Lower lobe of right lung (tissue), 2 donors: ENCODE data around the gene KDM5B. TPM values are rescaled to one million over a fixed set of nuclear protein-coding genes. Genes with fewer than 3 reads are reported as not detected.

Experiments
- ATAC-seq, 2 donors: fragments of 200-7000 bp; cut with Tn5 transposase; one replicate each; pipeline ENCODE4 v1.9.1; 2020 to 2022; ENCODE audit warnings: mild to moderate bottlenecking in 2 of 2, moderate library complexity in 2 of 2
- DNase-seq: peaks from one replicate; pipeline ENCODE4 v3.0.0-alpha.2; 2020
- H3K27ac ChIP-seq: fragments of 200-600 bp; one replicate; pipeline ENCODE4 v1.8.0; 2022
- H3K27me3 ChIP-seq: fragments of 200-600 bp; one replicate; pipeline ENCODE4 v1.8.0; 2022; ENCODE audit warnings: low read depth
- H3K36me3 ChIP-seq: fragments of 200-600 bp; one replicate; pipeline ENCODE4 v1.8.0; 2022; ENCODE audit warnings: mild to moderate bottlenecking
- H3K4me1 ChIP-seq: fragments of 200-600 bp; one replicate; pipeline ENCODE4 v1.8.0; 2022
- H3K4me3 ChIP-seq: fragments of 200-600 bp; one replicate; pipeline ENCODE4 v1.8.0; 2022; ENCODE audit warnings: mild to moderate bottlenecking
- H3K9me3 ChIP-seq: fragments of 200-600 bp; one replicate; pipeline ENCODE4 v1.8.0; 2022
- CTCF ChIP-seq: fragments of 200-600 bp; IDR thresholded peaks from one replicate; pipeline ENCODE4 v1.8.0; 2022; ENCODE audit warnings: antibody characterized with exemption, mild to moderate bottlenecking
- intact Hi-C: fragments of 100-400 bp; cut with DNase I; formaldehyde crosslinking; loops from one replicate; pipeline ENCODE4 v1.11.0; 2022
- total RNA-seq: library from RNA; stranded (reverse); fragmentation: NEBNext Ultra II Directional; extraction: Animal tissue kit (Norgen Biotek cat#: 25700); gene quantifications from one replicate; pipeline ENCODE4 v1.2.1, GENCODE V29; 2021
- donor health status: DM: no; HTN: yes; CAD: no; lungs with severe emphysema.

KDM5B gene
- total RNA-seq, 1 donor from 2014 or later = 48.9 TPM

DNA sequence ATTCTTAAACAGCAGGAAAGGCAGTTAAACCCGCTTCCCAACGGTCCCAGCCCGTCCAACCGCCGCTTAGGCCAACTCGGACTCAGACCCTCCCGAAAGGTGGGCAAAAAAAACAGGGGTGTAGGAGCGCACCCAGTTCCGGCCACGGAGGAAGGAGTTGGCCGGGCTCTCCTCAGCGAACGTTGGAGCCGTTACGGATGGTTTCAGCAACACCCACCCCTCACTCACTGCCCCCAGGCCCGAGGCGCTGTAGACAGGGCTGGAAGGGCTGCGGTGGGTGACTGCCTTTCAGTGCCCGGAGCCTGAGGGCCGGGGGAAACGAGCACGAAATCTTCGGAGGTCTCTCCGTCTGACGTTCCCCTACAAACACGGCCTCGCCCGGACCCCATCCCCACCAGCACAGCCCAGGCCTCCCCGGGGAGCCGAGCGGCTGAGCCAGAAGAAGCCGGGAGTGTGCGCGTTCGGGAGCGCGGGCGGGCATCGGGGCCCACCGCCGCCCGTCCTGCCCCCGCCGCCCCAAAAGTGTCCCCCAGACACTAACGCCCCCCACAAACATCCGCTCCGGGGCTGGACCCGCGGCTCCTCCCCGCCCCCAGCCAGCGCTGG, 1.3 kb downstream of the KDM5B start:
- intact Hi-C loops = no loop called here
- DNase-seq (no peak), ATAC-seq (peak in 1 of 2 donors; percentile 3)
- Histone ChIP-seq H3K4me3 (peak overlapping the region; percentile 99), H3K27me3 (no peaks in the 10 kb centered on the region), H3K9me3 (no peaks in the 10 kb centered on the region), H3K4me1 (peaks cover 53% of the 10 kb centered on the region), H3K27ac (peak overlapping the region; percentile 90), H3K36me3 (no peaks in the 10 kb centered on the region)
- no peak for TF ChIP-seq CTCF

DNA sequence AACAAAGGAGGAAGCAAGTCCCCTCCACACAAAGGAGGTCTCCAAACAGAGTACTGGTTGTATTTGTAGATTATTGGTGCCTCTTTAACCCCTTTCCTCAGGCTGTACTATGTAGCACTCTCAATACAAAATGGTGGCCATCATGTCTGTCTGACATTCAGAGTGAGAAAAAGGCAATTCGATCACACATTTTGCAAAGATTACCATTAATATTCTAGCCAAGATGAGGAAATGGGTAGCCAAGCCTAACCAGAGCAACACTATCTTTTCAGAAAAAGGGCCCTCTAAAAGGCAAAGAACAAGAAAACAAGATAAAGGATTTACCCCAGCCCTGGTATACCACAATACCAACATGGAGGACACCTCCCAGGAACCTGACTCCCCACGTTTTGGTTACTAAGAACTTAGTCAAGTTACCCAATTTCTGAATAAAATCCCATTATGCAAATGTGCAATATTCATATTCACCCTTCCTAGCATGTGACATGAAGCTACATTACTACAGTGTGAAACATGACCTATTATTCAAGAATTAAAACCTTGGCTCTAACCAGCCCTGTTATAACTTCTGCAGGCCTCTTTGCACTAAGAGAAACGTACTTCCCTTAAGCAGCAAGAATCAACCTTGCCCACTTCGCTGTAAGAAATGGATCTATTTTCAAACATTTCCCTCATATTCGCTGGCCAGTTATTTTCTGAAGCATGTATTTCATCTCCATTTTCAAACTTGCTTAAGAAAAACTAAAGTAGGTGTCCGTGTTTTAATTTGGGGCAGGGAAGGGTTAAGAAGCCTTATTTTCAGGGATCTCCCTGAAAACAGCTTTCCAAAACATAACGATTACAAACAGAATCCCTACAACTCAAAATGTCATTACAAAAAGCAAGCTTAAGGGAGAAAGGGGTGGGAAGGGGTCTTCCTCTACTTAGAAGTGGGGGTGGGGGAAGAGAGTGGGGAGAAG, 2.1 kb downstream of the KDM5B start:
- Histone ChIP-seq H3K36me3 (no peaks in the 10 kb centered on the region), H3K4me3 (peak overlapping the region; percentile 99), H3K4me1 (peaks cover 46% of the 10 kb centered on the region), H3K27me3 (no peaks in the 10 kb centered on the region), H3K9me3 (no peaks in the 10 kb centered on the region), H3K27ac (peak overlapping the region; percentile 90)
- no peak for TF ChIP-seq CTCF
- no peak for ATAC-seq
- intact Hi-C loops = no loop called here
- DNase-seq = no peak

DNA sequence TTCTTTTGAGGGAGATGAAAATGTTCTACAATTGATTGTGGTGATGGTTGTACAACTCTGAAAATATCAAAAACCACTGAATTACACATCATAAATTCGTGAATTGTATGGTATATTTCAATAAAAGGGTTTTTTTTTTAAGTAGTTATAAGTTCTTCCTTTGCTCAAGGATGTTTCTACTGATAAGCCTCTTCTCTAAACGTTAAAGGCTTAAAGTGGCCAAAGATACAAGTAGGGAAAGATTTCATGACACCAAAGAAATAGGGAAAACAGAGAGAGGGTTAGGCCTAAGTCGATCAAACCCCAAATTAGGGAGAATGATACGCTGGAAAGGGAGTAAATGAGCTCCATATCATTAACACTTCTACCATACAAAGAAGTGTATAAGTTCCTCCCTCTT, 4.1 kb downstream of the KDM5B start:
- intact Hi-C loops = no loop called here

GRCh38 chr1:202802998-202803932, 5.0 kb downstream of the KDM5B start:
- no peaks in the 10 kb centered on the region for H3K36me3 ChIP-seq
- no peak overlapping the region for H3K27ac ChIP-seq
- ATAC-seq = peak in 1 of 2 donors; percentile 41
- peak; percentile 61 for DNase-seq
- no peak overlapping the region for H3K4me3 ChIP-seq
- intact Hi-C loops = no loop called here
- no peaks in the 10 kb centered on the region for H3K27me3 ChIP-seq
- no peak for TF ChIP-seq CTCF
- H3K4me1 ChIP-seq = peaks cover 32% of the 10 kb centered on the region
- H3K9me3 ChIP-seq = no peaks in the 10 kb centered on the region

More for the DNA sequence above, 4.1 kb downstream of the KDM5B start:
- Histone ChIP-seq H3K36me3 (no peaks in the 10 kb centered on the region), H3K27me3 (no peaks in the 10 kb centered on the region), H3K4me1 (peaks cover 39% of the 10 kb centered on the region), H3K4me3 (no peak overlapping the region), H3K27ac (no peak overlapping the region), H3K9me3 (no peaks in the 10 kb centered on the region)
- ATAC-seq (no peak), DNase-seq (no peak)
- no peak for TF ChIP-seq CTCF

DNA sequence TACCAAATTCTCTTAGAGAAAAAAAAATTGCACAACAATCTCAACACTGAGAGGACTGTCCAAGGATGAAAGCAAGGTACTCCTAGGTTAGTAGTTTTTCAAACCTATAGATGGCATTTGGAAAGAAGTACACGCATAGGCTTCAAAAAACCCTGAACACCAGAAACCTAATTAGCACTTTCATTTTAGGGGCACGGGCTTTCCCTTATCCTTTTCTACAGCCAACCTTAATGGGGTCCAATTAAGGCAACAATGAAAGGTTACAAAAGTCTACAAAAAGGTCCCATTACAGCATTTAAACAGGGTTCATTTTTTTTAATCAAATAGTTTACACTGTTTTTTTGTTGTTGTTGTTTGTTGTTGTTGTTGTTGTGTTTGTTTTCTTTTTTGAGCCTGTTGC, 6.2 kb downstream of the KDM5B start:
- no peaks in the 10 kb centered on the region for H3K36me3 ChIP-seq
- no peak for DNase-seq
- H3K4me1 ChIP-seq = peaks cover 32% of the 10 kb centered on the region
- no peak overlapping the region for H3K27ac ChIP-seq
- H3K4me3 ChIP-seq = no peak overlapping the region
- ATAC-seq = no peak
- intact Hi-C loops = no loop called here
- no peaks in the 10 kb centered on the region for H3K27me3 ChIP-seq
- no peak for TF ChIP-seq CTCF
- no peaks in the 10 kb centered on the region for H3K9me3 ChIP-seq
